ENCODE measurements around the gene BMP6.
"Not testable (repeated sequence)": the region's sequence is repeated elsewhere in the genome, so short reads cannot be mapped to it uniquely, and the experiment has no call there.

Gene BMP6

DNA sequence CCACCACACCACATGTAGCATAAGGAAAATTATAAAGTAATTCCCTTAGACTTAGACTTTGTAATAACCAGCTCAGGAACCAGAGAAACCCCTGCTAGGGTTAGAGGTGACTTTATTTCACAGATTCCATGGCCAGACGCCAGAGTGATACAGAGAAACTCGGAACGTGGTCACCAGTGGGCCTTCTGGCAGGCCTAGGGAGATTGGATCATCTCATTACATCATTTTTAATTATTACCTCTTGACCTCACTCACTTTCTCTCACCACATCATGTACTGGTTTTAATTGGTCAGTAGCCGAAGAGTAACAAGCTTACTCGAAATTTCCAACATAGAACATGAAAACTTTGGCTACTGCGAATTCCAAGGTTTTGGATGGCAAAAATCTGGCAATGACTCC lies 72.9 kb downstream of the BMP6 start:
- no peak for DNase-seq

DNA sequence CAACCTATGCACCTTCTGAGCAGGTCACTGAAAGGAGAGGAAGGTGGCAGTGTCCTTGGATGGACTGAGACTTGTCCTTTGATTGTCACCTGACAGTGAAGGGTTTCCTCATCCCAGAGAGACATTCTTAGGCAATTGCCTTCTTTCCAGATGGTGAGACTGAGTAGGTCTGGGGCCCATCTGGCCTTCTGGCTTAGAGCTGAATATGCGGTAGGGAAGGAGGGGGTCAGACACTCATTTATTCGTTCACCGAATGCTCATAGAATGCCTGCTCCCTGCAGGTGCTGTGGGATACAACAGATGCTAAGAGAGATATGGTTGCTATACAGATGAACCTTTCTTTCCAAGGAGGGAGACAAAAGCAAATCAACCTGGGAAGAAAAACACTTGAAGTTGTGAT lies 76.8 kb downstream of the BMP6 start:
- no peak for DNase-seq

DNA sequence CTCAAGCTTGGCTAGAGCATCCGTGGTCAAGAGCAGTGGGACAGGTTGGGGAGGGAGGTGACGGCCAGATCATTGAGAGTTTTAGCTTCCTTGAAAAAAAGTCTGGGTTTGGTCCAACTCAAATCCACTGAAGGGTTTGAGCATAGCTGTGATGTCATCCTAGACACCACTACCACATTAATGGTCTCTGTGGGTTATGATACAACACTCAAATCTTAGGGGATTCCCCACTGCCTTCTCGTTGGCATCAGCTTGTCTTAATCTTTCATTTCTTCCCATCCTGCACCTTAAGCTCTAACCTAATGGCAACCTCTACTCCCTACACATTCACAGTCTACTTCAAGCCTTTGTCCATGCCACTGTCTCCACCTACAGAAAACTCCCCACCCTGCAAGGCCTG lies 77.3 kb downstream of the BMP6 start:
- DNase-seq: no peak

DNA sequence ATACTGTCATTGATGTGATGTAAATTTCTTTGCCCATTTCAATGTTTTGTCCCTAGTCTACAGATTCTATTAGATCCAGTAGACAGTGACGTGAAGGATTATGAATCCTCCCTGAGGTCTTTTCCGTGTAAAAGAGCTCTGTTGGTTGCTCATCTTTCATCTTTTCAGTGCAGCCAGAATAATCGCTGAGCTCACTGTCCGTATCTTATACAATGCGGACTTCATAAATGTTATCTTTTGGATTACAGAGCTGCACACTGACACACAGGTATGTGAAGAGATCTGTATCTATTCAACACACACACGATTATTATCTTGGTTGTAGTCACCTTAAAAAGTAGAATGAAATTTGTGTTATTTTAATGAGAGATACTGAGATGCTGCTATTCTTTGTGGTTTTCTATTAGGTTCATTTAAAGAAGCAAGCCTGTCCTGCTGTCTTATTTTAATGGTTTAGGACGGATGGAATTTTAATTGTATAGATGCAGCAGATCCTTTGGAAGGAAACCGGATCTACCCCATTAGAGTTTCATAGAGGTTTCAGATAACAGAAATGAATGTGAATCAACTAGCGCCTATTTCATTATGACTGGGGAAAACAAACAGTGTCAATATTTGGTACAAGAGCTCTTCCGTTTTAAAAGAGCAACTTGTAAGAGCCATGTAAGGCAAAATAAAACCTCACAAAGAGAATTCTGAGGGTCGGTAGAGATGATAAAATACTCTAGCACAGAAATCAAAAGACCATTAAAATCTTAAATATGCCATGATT lies 79.4 kb downstream of the BMP6 start:
- DNase-seq: no peak

DNA sequence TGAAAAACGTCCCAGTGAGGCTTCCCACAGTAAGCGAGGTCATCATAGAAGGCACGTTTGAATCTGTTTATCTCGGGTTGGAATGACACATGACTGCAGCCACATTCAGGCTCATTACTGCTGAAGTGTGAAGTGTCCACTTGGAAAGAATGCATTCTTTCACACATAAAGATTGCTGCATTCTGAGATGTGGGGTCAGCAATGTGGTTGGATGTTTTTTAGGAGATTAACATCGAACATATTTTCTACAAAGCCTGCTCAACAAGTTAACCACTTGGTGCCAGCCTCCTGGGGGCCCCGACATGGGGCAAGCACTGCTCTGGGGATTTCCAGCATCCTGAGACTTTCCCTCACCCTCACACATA lies 79.9 kb downstream of the BMP6 start:
- DNase-seq: no peak

DNA sequence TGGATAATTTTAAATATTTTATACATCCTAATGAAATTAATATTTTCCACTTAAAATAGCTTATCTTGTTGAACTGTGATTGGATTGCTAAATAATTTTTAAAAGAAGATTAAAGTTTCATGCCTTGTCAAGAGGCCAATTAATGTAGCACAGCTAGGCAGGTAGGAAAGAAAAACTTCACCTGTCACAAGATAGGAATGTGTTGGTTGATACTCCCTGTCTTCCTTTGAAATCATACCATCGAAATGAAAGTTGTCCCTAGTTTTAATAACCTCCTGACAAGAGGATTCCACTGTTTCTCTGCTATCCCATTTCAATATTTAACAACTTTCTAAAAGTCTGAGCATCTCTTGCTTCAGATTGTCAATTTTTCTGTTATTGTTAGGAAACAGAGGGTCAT lies 80.8 kb downstream of the BMP6 start:
- no peak for DNase-seq

DNA sequence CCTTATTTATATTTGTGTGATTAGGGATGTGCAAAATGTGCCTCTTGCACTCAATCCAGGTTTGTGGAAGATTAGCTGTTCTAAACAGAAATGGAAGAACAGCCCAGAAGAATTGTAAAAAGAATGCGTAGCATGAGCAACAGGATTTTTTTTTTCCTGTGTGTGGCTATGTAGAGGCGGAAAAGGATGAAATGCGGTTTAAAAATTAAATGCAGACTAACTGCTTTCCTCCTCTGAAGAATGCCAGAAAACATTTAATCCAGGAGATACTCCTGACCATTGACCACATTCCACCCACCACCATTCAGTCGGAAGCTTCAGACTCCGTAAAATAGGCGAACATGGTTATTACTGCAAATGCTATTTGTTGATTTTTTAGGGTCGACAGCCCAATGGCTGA lies 83.4 kb downstream of the BMP6 start:
- DNase-seq: no peak

DNA sequence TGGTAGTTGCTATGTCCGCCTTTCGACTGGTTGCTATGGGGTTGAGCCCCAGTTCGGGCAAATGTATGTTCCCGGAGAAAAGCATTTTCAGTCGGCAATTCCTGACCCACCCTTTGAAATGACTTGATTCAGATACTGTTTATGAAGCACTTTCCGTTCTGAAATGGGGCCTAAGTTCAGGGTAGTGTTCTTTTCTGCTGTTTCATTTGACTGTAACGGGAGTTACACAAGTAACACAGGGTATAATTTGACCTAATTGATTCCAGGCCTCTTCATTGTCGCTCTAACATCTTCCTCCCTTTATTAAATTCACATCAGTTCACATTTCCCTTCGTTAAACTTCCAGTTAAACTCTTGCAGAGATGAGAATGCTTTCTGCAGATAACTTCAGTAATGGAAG lies 85.5 kb downstream of the BMP6 start:
- DNase-seq: no peak

DNA sequence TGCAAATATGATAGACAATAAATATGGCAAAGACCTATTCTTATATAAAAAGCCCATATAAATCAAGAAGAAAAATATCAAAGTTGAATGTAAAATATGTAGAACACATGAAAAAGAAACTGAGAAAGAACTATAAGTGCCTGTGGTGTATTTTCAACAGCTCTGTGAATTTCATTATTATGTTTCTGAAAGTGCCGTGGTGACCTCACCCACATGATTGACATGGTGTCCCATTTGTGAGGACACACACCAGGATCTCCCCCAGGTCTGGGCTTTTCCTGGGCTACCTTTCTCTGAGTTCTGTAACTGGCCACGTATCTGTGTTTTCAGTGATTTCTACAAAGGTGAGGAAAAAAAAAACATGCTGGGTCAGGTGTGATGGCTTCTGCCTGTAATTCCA lies 86.7 kb downstream of the BMP6 start:
- no peak for DNase-seq

DNA sequence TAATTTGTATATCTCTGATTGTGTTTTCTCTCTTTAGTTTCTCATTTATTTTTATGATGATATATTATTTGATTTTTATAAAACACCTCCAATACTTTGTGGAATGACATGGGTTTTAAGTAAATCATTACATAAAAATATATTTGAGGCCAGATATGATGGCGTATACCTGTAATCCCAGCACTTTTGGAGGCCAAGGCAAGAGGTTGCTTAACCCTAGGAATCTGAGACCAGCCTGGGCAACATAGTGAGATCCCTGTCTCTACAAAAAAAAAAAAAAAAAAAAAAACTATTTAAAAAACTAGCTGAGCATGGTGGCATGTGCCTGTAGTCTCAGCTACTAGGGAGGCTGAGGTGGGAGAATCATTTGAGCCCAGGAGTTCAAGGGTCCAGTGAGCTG lies 87.3 kb downstream of the BMP6 start:
- no peak for DNase-seq

DNA sequence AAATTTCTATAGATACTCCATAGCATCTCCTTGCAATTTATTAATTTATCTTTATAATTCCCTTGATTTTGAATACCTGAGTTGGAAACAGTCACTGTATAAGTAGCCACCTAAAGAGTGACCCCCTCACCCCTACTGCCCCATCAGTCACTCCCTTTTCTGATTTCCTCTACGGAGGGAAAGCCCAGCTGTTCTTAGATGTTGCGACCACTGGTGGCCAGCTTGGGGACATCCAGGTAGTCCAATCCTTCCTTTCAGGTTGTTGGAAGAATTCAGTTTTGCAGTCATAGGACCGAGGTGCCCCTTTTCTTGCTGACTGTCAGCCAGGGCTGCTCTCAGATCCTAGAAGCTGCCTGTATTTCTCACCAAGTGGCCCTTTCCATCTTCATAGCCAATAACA lies 87.8 kb downstream of the BMP6 start:
- DNase-seq: no peak

DNA sequence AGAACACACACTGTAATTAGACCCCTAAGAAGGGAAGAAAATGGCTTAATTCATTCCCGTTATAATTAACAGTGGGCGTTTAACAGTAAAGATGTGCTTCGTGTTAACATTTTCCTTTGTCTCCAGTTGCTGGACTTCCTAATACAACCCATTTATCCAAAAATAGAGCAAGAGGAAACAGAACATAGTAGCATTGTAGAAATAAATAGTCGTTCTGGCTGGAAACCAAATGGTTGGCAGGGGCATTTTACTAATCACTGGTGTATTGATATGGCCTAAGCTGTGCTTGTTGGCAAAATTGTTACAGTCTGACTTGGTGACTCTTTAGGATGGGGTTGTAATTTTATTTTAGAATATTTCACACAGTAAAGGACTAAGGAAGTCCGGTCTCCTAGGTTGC lies 89.8 kb downstream of the BMP6 start:
- DNase-seq: no peak

DNA sequence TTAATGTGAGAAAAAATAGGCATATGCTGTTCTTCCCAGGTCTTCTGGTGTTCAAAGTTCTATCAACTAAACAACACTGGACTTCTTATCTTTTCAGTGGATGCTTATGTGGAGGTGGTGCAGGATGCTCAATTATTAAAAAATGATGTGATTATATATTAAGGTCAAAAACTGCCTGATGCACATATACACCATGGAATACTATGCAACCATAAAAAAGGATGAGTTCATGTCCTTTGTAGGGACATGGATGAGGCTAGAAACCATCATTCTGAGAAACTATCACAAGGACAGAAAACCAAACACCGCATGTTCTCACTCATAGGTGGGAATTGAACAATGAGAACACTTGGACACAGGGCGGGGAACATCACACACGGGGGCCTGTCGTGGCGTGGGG lies 91.3 kb downstream of the BMP6 start:
- DNase-seq: not testable (repeated sequence)

DNA sequence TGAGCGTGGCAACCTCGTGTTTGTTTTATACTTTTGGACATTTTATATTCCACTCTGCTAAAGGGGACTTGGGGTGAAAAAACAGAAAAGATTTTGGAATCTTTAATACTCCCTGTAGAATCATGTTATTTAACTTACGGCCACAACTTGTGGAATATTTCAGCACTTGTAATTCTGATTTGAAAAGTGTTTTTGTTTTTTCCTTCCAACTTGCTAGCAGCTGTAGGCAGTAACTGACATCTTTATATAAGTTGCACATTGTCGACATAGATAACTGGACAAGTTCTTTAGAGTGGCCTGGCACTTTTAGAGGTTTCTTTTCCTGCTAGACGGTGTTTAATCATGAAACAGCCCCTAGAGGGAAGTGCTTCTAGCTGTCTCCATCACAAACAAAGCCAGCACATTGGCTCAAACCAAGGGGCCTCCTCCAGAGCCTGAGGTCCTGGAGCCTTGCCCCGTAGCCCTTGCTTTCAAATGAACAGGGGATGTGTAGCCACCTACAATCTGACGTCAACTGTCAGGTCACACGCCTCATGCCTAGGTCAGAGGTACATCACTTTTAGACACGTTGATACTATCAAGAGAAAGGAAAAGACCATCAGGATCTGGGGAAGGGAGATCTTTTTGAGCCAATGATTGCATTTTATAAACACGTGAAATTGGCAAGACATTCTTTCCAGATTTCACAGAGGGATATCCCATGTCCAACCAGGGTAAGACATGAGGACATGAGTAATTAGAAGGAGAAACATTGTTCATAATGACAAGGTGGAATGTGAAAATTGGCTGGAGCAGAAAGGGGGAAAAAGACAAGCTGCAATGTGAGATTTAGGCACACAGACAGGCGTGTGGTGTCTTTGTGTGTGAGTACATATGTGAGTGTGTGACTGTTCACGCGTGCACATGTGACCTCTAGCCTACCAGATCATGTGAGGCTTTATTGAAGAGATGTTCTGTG lies 92.6 kb downstream of the BMP6 start:
- DNase-seq: no peak

DNA sequence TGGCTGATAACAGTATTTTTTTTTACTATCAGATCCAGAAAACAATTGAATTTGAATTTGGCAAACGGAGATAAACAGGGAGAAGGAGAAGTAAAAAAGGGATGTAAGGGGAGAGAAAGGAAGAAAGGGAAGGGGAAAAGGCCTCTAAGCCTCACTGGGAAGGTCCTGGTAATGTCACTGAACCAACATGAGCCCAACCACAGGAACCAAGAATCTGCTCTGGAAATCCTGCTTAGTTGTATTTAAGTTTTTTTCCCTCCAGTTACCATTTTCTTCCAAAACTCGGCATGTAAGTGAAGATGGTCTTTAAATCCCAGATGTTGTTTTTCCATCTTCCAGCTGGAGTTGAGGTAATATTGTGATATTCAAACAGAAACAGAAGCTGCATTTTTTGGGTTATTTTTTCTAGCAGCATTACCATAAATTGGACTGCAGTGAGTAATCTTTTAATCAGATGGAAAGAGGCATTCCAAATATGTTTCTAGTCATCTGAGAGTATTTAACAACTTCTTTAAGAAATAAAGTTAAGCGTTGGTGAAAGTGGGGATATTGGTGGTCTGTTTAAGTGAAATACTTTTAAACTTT lies 93.6 kb downstream of the BMP6 start:
- DNase-seq: no peak

DNA sequence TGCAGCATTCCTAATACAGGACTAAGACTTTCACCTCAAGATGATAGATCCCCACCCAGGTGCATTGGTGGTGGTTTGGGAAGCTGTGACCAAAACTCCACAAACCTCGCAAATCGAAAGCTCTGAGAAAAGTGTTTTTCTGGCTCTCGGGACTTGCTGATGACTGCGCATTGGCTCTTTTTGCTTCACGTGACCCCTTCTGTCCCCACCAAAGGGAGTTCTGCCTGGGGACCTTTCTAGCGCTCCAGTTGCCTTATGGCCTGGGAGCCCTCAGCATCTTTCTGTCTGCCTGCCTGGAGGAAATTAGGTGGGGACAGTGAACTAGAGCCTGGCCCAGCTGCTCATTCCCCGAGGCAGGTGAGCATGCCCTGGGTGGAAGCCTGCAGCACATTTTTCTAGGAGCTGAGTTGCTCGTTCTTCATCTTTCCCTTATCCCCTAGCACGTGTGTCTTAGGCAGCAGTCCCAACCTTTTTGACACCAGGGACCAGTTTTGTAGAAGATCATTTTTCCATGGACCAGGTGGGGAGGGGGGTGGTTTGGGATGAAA lies 94.5 kb downstream of the BMP6 start:
- no peak for DNase-seq

DNA sequence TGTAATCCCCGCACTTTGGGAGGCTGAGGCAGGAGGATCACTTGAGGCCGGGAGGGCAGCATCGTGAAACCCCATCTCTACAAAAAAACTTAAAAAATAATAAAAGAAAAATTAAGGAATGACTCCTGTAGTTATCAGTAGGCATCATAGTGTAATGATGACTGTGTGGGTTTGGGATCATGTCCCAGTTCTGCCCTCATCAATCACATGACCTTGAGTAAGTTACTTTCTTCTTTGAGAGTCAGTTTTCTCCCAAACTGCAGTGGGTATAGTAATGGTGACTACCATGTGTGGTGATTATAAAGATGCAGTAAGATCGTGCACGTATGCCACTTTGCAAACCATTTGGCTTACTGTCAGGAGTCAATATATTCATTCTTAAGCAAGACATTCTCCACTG lies 95.5 kb downstream of the BMP6 start:
- no peak for DNase-seq

DNA sequence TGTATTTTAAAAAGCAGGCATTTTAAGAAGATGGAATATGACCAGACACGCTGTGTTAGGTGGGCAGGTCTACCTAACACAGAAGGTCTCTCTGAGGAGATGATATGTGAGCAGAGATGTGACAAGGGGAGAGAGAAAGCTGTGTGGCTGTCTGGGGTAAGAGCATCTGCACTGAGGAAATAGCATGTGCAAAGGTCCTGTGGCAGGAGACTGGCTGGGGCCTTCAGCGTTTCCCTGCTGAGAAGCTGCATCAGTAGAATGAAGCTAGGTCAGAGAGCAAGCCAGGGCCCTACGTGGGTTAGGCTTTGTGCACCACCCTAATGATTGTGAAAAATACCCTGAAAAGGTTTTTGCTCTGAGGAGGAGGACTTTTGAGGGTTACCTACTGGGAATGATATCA lies 97.7 kb downstream of the BMP6 start:
- DNase-seq: no peak

DNA sequence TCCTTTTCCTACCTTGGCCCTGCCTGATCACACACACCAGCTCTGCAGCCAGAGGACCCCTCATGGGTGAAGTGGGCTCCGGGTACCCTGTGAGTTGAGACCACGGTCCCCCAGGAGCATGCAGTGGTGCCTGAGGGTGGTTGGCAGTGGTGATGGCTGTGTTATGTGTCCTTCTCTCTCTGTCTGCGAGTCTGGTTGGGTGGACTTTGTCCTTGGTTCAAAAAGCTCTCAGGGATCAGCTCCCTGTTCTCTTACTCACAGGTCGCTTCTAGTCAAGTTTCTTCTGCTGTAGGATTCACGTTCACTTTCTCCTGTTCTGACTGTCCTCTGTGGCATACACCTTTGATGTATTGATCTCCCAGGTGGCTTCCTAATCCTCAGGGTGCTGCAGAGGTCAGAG lies 100.1 kb downstream of the BMP6 start:
- DNase-seq: no peak

DNA sequence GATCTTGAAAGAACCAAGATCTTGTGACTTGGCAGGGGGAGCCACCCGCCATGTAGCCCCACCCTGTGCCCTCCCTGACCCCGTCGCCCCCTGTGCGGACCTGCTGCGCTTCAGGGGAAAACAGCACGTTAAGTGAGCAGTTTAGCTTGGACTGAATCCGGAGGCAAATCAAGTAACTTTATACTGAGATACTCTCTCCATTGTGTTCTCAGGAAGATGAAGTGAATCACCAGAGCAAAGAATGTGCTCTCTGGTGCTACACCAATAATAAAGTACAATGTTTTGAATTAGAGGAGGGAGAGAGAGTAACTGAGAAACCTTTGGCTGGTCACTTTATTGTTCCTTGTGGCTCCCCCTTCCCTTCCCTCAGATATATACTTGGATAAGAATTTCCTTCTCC lies 101.2 kb downstream of the BMP6 start:
- DNase-seq: no peak

DNA sequence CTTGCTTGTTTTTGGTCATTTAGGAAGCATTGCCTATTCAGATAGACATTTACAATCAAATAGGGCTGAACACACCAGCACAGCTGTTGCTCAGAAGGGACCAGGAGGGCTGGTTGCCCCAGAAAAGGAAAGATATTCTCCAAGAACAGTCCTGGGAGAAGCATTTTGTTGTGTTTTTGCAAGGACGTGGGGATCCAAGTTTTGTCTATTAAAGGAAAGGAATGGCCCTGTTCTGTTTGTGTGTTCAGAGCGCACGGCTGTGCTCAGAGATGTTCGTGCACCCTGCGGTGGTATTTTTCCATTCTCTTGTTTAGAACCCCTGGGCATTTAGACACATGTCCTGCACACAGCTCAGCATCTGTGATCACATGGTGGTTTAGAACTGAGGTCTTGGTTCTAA lies 102.2 kb downstream of the BMP6 start:
- DNase-seq: no peak

DNA sequence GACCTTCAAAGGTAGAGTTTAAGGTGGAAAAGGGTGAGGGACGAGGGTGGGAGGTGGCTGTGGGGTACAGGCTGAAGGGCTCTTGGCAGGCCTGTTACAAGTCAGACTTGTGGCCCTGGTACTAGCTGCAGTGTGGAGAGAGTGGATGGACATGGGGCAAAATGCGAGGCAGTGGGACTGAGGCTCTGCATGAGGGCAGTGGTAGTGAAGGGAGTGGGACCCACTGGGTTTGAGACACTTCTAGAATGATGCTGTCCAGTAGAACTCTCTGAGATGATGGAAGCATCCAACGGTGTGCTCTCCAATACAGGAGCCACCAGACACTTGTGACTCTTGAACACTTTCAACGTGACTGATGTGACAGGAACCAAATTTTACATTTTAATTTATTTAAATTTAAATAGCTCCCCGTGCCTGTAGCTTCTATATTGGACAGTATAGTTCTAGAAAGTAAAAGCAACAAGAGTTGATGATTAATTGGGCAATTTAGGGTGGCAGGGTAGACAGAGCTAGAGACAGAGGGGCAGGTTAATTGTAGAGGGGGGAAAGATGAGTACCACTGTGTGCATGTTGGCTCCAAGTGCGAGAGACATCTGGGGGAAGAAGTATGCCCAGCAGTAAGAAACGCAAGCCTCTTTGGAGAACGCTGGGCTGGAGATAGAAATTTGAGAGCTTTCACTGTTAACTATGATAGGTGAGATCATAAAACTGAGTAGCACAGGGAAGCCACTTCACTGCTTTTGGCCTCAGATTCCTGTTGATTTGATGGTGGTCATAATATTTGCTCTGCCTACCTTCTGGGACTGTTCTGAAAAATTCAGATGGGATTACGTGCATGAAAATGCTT lies 107.2 kb downstream of the BMP6 start:
- DNase-seq: no peak

DNA sequence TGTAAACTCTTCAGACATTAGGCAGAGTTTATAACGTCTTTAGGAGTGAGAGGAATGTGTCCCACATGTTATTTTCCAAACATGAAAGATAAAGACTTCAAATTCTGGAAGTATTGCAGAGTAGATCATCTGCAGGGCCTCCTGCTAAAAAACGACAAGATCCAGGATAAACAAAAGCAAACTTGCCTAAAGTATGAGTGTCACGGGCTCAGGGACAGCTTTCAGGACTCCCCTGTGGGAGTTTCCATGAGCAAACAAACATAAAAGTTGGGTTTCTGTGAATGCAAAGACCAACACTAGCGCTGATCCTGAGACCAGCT lies 107.8 kb downstream of the BMP6 start:
- DNase-seq: no peak

Data from activated CD4-positive, alpha-beta T cell treated with anti-CD3 and anti-CD28 coated beads, Interleukin-2, amount 50 U/mL, for 4 hours (primary cell).